Osteoblast (primary cell): Measurements from ENCODE around the gene MCRS1. TPM values are rescaled to one million over a fixed set of nuclear protein-coding genes. Genes with fewer than 3 reads are reported as not detected.
A peak's percentile ranks its signal among the peaks of the same experiment; 100 is the strongest.

Experiments used
- DNase-seq: peaks from one replicate; pipeline ENCODE4 v3.0.0; 2011; ENCODE audit warnings: low spot score, mixed read lengths; ENCODE audit not compliant: insufficient read length; ENCODE audit errors: missing footprints
- H2AFZ ChIP-seq: 2 replicates; pipeline ENCODE4 v1.6.0; 2011; ENCODE audit warnings: mild to moderate bottlenecking, low read length
- H3K27ac ChIP-seq: 2 replicates; pipeline ENCODE4 v1.5.1; 2011; ENCODE audit warnings: mild to moderate bottlenecking, low read depth, low read length, moderate library complexity
- H3K27me3 ChIP-seq: 2 replicates; pipeline ENCODE4 v1.6.0; 2012; ENCODE audit warnings: mild to moderate bottlenecking, control low read depth, inconsistent platforms, low read length, moderate library complexity; ENCODE audit not compliant: insufficient read depth
- H3K36me3 ChIP-seq: 2 replicates; pipeline ENCODE4 v1.5.1; 2011; ENCODE audit warnings: mild to moderate bottlenecking, low read length, control low read depth, moderate library complexity; ENCODE audit not compliant: insufficient read depth
- H3K4me1 ChIP-seq: 2 replicates; pipeline ENCODE4 v1.5.1; 2011; ENCODE audit warnings: mild to moderate bottlenecking, low read length, control low read depth, moderate library complexity; ENCODE audit not compliant: insufficient read depth
- H3K4me2 ChIP-seq: 2 replicates; pipeline ENCODE4 v1.6.0; 2011; ENCODE audit warnings: mild to moderate bottlenecking, low read length; ENCODE audit not compliant: insufficient read depth
- H3K4me3 ChIP-seq: fragments of 200-600 bp; sonication (generic); 3 replicates; pipeline ENCODE4 v1.5.1; 2012; ENCODE audit warnings: mild to moderate bottlenecking, low read length, inconsistent platforms; ENCODE audit not compliant: insufficient read depth
- H3K79me2 ChIP-seq: 2 replicates; pipeline ENCODE4 v1.6.0; 2012; ENCODE audit warnings: mild to moderate bottlenecking, low read length, control low read depth, inconsistent platforms; ENCODE audit not compliant: insufficient read depth
- H3K9me3 ChIP-seq: 2 replicates; pipeline ENCODE4 v1.5.1; 2011; ENCODE audit warnings: low read depth, low read length, control low read depth
- H4K20me1 ChIP-seq: 2 replicates; pipeline ENCODE4 v1.6.0; 2012; ENCODE audit warnings: mild to moderate bottlenecking, low read length, control low read depth; ENCODE audit not compliant: insufficient read depth
- total RNA-seq: library from RNA; depleted of rRNA; stranded (reverse); fragments of >200 nt; gene quantifications from 2 replicates; pipeline ENCODE4 v1.2.3, GENCODE V29; 2012
- TF ChIP-seq, protein P1 (sequence below): IDR thresholded peaks from 2 replicates; pipeline ENCODE4 v1.5.1; 2011; ENCODE audit warnings: mild to moderate bottlenecking, low read depth, low read length, moderate library complexity; ENCODE audit errors: extremely low read depth

MCRS1 gene
- total RNA-seq, 1 donor = 56.5 TPM

DNA sequence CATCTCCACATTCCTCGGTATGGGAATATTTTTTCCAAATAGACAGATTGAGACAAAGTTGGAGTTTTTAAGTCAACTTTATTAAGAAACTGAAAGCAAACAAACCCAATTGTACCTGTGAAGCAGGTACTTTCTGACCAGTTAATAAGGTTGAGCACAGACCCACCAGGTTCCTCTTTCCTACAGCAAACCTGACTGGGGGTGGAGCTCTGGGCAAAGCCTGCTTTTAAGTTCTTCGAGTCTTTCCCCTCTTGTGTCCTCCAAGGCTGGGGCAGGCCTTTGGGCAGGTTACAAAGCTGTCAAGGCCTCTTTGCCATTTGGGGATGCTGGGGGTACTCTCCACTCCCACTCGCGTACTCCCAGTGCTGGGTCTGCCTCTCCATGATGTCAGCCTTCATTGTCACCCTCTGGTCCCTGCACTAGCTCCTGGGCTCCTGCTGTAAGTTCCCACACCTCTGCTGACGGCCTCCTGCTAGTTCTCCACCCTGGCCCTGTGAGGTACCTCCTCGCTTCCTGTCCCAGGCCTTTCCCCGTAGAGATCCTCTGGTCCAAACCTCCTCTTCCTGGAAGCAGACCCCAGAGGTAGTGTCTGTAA, 25.9 kb downstream of the MCRS1 start:
- Histone ChIP-seq H4K20me1 (no peaks in the 10 kb centered on the region), H3K4me1 (peaks cover 7% of the 10 kb centered on the region), H3K4me3 (no peak overlapping the region), H3K27ac (no peak overlapping the region), H3K27me3 (peaks cover 54% of the 10 kb centered on the region), H3K4me2 (no peak overlapping the region), H2AFZ (no peak overlapping the region), H3K9me3 (no peaks in the 10 kb centered on the region), H3K79me2 (no peaks in the 10 kb centered on the region), H3K36me3 (no peaks in the 10 kb centered on the region)
- peak; percentile 82 for DNase-seq
- TF ChIP-seq, protein P1, sequence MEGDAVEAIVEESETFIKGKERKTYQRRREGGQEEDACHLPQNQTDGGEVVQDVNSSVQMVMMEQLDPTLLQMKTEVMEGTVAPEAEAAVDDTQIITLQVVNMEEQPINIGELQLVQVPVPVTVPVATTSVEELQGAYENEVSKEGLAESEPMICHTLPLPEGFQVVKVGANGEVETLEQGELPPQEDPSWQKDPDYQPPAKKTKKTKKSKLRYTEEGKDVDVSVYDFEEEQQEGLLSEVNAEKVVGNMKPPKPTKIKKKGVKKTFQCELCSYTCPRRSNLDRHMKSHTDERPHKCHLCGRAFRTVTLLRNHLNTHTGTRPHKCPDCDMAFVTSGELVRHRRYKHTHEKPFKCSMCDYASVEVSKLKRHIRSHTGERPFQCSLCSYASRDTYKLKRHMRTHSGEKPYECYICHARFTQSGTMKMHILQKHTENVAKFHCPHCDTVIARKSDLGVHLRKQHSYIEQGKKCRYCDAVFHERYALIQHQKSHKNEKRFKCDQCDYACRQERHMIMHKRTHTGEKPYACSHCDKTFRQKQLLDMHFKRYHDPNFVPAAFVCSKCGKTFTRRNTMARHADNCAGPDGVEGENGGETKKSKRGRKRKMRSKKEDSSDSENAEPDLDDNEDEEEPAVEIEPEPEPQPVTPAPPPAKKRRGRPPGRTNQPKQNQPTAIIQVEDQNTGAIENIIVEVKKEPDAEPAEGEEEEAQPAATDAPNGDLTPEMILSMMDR = no peak

DNA sequence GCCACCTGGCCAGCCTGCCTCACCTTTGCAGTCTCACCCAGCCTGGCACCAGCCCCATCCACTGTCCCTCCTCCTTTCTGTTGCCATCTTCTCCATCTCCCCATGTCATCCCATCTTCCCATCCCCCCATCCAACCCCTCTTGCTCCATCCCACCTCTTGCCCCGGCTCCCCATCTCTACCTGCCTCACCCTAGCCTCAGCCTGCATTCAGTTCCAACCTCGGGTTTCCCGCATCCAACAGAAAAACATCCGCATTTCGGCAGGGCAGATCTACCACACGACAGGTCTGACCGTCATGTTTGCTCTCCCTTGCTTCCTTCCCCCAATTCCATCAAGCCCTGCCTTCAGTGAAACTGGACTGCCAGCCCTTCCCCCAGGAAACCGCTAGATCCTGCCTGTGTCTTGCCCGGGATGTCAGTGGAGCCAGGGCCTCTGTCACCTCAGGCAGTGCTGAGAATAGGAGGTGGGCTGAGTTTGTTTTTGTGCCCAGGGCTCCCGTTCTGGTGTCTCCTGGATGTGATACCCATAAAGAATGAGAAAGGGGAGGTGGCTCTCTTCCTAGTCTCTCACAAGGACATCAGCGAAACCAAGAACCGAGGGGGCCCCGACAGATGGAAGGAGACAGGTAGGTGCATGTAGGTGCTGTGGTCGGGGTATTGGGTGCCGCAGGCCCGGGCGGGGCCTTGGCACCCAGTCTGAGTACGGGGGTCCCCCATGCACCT, 26.6 kb downstream of the MCRS1 start:
- TF ChIP-seq, protein P1 = no peak
- no peak overlapping the region for H3K4me2 ChIP-seq
- peaks cover 7% of the 10 kb centered on the region for H3K4me1 ChIP-seq
- H4K20me1 ChIP-seq = no peaks in the 10 kb centered on the region
- H2AFZ ChIP-seq = no peak overlapping the region
- H3K4me3 ChIP-seq = no peak overlapping the region
- H3K27ac ChIP-seq = no peak overlapping the region
- H3K27me3 ChIP-seq = peaks cover 61% of the 10 kb centered on the region
- peak; percentile 71 for DNase-seq
- no peaks in the 10 kb centered on the region for H3K36me3 ChIP-seq
- H3K9me3 ChIP-seq = no peaks in the 10 kb centered on the region
- no peaks in the 10 kb centered on the region for H3K79me2 ChIP-seq

DNA sequence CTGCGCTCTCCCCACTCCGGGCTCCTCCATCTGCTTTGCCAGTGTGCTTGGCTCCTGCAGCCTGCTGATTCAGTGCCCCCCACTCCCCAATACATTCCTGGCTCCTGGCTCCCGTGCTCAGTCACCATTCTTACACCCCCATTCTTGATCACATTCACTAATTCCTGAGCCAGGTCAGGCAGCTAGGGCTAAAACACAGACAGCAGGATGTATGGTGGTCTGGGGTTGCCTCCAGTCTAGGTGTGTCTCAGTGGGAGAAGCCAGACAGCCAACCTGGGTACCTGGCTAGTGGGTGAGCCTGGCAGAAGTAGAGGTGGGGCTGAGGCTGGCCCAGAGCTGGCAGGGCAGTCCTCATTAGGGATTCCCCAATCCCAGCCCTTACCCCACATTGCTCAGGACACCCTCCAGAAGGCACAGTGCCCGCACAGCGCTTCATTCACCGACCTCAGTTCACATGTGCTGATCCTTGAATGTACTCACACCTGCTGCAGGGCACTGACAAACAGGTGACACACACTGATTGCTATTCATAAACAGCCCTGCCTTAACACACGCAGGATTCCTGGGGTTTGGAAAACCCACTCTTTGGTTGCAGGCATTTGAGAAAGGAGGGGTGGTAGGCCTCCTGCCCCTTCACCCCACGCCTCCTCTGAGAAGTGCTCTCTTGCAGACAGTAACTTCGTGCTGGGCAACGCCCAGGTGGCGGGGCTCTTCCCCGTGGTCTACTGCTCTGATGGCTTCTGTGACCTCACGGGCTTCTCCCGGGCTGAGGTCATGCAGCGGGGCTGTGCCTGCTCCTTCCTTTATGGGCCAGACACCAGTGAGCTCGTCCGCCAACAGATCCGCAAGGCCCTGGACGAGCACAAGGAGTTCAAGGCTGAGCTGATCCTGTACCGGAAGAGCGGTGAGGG, 27.5 kb downstream of the MCRS1 start:
- DNase-seq = peak; percentile 78
- H3K27ac ChIP-seq = no peak overlapping the region
- no peaks in the 10 kb centered on the region for H3K36me3 ChIP-seq
- no peaks in the 10 kb centered on the region for H3K9me3 ChIP-seq
- no peak overlapping the region for H2AFZ ChIP-seq
- no peaks in the 10 kb centered on the region for H3K79me2 ChIP-seq
- no peak overlapping the region for H3K4me2 ChIP-seq
- TF ChIP-seq, protein P1 = no peak
- peaks cover 3% of the 10 kb centered on the region for H4K20me1 ChIP-seq
- peaks cover 57% of the 10 kb centered on the region for H3K27me3 ChIP-seq
- no peak overlapping the region for H3K4me3 ChIP-seq
- peaks cover 12% of the 10 kb centered on the region for H3K4me1 ChIP-seq
